Measurements from ENCODE around the gene STH.
"Not testable (repeated sequence)": the region's sequence is repeated elsewhere in the genome, so short reads cannot be mapped to it uniquely, and the experiment has no call there.

DNA sequence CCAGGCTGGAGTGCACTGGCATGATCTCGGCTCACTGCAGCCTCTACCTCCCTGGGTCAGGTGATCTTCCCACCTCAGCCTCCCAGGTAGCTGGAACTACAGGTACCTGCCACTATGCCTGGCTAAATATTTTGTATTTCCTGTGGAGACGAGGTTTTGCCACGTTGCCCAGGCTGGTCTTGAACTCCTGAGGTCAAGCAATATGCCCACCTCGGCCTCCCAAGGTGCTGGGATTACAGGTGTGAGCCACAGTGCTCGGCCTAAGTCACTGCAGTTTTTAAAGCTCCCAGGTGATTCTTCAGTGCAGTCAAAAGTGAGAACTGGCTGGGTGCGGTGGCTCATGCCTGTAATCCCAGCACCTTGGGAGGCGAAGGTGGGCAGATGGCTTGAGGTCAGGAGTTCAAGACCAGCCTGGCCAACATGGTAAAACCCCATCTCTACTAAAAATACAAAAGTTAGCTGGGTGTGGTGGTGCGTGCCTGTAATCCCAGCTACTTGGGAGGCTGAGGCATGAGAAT, 20.4 kb downstream of the STH start:
- TF ChIP-seq CTCF, POLR2AphosphoS5 (IDR thresholded peaks at IDR 0.05): not testable (repeated sequence)

Measured in prostate gland (tissue), 2 donors.